GM19238 (cell line): ENCODE data around the gene KISS1R.
"Not testable (repeated sequence)": the region's sequence is repeated elsewhere in the genome, so short reads cannot be mapped to it uniquely, and the experiment has no call there.

Experiments used
- DNase-seq: peaks from one replicate; pipeline ENCODE4 v3.0.0; 2011; ENCODE audit warnings: low spot score; ENCODE audit not compliant: insufficient read length

KISS1R gene

GRCh38 chr19:881385-882071, 35.6 kb upstream of the KISS1R start:
- DNase-seq, result no peak

DNA sequence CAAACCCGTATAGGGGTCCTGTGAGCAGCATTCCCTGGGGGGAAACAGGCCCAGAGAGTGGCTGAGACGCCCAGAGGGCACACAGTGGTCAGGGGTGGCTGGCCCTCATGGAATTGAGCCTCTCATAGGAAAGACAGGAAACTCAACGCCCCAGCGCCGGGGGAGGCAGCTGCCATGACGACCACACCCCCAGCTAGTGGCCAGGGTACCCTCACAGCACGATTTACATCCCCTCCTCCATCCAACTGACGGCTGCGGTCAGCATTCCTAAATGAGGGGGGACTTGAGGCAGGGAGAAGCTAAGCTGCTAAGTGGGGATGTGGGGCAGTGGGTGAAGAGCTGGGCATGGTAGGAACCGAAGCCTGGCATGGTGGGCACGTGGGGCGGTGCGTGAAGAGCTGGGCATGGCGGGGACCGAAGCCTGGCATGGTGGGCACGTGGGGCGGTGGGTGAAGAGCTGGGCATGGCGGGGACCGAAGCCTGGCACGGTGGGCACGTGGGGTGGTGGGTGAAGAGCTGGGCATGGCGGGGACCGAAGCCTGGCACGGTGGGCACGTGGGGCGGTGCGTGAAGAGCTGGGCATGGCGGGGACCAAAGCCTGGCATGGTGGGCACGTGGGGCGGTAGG, 34.1 kb upstream of the KISS1R start:
- no peak for DNase-seq

- no peak for DNase-seq
Observed at GRCh38 chr19:883661-884211, 33.4 kb upstream of the KISS1R start.

DNA sequence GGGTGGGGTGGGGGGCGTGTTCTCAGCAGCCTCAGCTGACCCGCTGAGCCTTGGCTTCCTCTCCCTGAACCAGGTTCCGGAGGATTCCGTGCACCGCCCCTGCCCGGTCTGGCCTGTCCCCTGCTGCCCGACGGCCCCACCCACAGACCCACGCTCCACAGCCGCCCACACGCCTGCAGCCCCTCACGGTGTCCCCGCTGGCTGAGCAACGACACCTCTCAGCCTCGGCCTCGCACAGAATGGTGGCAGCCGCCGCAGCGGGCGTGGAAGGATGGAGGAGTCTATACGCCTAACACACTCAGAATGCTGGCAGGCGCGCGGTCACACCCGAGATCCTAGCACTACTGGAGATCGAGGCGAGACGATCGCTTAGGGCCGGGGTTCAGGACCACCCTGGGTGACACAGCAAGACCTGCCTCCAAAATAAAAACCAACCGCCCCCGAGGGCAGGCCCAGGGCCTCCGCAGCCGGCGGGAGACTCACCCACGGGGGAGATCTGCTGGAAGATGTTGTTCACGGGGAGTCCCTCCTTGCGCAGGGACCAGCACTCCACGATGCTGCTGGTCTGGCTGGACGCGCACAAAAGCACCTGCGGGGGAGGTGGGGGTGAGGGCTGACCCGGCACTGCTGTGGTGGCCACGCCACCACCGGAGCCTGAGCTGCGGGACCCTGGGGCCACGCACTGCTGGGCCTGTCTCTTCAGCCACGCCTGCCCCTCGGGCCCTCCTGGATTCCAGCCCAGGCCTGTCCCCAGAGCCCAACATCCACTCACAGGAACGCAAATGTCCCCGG, 32.5 kb upstream of the KISS1R start:
- no peak for DNase-seq

- DNase-seq, result no peak
Observed at GRCh38 chr19:885536-886224, 31.5 kb upstream of the KISS1R start.

DNA sequence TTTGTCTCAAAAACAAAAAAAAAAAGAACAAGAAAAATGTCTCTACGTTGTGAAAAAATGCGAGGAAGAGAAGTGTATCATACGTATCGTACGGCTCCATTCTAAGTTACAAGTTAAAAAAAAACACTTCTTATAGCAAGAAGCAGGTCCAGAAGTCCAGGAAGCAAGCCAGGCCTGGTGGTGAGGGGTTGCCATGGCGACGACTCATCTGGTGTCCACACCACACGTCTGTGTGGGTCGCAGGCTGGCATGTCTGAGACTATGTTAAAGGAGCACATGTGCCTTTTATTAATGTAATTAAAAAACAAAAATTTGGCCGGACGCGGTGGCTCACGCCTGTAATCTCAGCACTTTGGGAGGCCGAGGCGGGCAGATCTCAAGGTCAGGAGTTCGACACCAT, 30.1 kb upstream of the KISS1R start:
- DNase-seq, result no peak

DNA sequence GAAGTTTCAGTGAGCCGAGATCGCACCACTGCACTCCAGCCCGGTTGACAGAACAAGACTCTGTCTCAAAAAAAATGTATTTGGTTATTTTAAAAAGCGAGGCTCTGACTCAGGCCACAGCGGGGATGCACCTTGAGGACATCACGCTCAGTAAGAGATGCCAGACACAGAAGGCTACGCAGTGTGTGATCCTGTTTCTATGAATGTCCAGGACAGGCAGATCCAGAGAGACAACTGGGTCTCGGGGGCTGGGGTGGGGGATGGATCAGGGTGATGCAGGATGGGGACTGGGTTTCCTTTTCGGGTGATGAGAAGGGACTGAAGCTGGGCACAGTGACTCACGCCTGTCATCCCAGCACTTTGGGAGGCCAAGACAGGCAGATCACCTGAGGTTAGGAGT, 29.5 kb upstream of the KISS1R start:
- DNase-seq, result no peak

- DNase-seq, result no peak
Observed at GRCh38 chr19:888581-889385, 28.4 kb upstream of the KISS1R start.

GRCh38 chr19:889662-890295, 27.4 kb upstream of the KISS1R start:
- DNase-seq, result no peak

- no peak for DNase-seq
Observed at GRCh38 chr19:890831-891230, 26.3 kb upstream of the KISS1R start.

DNA sequence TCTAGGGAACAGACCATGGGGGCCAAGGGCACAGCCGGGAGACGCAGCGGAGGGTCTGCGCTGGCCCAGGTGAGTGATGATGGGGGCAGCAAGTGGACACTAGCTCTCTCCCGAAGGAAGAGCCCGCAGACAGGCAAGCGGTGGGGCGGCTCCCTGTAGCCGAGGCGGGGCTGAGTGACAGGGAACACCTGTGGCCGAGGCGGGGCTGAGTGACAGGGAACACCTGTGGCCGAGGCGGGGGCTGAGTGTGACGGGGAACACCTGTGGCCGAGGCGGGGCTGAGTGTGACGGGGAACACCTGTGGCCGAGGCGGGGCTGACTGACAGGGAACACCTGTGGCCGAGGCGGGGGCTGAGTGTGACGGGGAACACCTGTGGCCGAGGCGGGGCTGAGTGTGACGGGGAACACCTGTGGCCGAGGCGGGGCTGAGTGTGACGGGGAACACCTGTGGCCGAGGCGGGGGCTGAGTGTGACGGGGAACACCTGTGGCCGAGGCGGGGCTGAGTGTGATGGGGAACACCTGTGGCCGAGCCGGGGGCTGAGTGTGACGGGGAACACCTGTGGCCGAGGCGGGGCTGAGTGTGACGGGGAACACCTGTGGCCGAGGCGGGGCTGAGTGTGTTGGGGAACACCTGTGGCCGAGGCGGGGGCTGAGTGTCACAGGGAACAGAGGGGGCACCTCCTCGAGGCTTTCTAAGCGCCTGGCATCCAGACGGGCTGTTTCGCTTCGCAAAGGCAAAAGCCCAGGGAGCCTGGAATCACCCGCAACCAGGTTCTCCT, 25.5 kb upstream of the KISS1R start:
- DNase-seq, result not testable (repeated sequence)

GRCh38 chr19:892243-892893, 24.8 kb upstream of the KISS1R start:
- peak; percentile 73 for DNase-seq

DNA sequence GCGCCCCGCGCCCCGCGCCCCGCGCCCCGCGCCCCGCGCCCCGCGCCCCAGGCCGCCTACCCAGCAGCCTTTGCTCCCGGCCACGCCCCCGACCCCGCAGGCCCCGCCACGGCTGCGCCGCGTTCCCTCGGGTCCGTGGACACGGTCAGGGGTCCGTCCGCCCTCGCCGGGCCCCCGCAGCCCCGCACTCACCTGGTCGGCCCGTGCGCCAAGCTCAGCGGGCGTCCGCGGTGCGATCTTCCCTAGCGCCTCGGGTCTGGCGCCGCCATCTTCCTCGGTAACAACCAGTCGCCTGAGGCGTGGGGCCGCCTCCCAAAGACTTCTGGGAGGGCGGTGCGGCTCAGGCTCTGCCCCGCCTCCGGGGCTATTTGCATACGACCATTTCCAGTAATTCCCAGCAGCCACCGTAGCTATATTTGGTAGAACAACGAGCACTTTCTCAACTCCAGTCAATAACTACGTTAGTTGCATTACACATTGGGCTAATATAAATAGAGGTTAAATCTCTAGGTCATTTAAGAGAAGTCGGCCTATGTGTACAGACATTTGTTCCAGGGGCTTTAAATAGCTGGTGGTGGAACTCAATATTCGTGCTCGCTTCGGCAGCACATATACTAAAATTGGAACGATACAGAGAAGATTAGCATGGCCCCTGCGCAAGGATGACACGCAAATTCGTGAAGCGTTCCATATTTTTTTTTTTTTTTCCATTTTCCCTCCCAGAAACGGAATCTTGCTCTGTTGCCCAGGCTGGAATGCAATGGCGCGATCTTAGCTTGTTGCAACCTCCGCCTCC, 24.0 kb upstream of the KISS1R start, which contains the start of the genes MED16 and RNU6-9:
MED16 (minus strand) TSS at position 294 of the 796 bp plus-strand sequence. CDS start 2,056 bp downstream, outside the sequence.
RNU6-9 (plus strand) TSS at position 591 of the 796 bp plus-strand sequence.
- peak; percentile 100 for DNase-seq

DNA sequence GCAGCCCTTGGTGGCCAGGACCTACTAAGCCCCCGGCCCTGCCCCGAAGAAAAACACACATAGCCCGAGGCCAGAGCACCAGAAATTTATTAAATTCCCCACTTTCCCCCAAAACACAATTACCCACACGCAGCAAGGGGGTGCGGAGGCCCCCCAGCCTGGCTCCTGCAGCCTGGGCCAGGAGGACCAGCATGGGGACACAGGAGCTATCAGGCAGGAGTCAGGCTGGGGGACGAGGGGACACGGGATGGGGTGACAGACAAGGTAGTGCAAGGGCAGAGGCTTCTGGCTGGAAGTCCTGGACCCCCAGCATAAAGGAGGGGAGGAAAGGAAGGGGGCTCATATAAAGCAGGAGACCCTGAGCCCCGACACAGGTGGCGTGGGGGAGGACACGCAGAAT, 20.7 kb upstream of the KISS1R start:
- DNase-seq, result no peak

DNA sequence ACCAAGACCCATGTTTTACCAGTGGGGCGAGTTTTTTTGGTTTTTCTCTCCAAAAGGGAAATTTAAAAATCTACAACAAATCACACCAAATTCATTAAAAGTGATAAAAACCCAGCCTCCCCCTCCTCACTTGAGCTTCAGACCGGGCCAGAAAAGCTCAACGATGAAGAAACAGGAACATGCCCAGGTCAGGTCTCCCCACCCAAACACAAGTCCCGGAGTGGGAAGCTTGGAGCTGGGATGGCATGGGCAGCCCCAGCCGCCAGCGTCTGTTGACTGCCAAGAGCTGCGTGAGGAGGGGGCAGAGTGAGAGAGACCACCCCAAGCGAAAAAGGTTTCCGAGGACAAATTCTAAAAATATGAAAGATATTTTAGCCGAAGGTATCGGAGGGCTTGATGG, 20.1 kb upstream of the KISS1R start:
- no peak for DNase-seq

DNA sequence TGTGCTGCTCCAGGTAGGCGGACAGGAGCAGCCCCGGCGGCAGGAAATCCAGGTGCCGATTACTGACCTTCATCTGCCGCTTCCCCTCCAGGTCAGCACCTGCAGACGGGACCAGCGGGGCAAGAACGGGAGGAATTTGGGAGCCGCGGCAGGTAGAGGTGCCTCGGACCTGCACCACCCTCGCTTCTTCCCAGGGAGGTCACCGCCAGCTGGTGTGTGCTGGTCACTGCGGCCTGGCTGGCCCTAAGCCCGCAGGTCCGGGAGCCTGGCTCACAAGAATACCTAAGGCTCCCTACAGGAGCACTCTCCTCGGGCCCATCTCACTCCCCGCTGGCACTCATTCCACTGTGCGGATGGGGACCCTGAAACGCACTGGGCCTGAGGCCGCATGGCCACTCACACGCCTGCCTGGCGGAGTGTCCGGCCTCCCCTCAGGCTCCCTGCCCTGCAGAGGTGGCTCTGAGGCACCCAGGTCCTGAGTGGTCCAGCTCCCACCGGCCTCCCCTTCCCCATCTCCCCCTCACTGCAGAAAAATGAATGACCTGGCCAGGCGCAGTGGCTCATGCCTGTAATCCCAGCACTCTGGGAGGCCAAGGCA, 19.6 kb upstream of the KISS1R start:
- no peak for DNase-seq

GRCh38 chr19:898663-899062, 18.5 kb upstream of the KISS1R start:
- DNase-seq, result no peak
